Astrocyte of the spinal cord (primary cell): ENCODE results near the gene GPRC5D.
A peak's percentile ranks its signal among the peaks of the same experiment; 100 is the strongest.

ENCODE experiments used
- DNase-seq: peaks from one replicate; pipeline ENCODE4 v3.0.0; 2011; ENCODE audit warnings: low read depth, low spot score
- H3K4me3 ChIP-seq: 2 replicates; pipeline ENCODE4 v1.5.1; 2011; ENCODE audit warnings: low read depth, mild to moderate bottlenecking, low read length, moderate library complexity
- in situ Hi-C: cut with HindIII; loops from 2 replicates; pipeline ENCODE4 v1.10.0; 2017; ENCODE audit warnings: low sequenced_read_pairs
- TF ChIP-seq, protein P1 (sequence below): IDR thresholded peaks from 2 replicates; pipeline ENCODE4 v1.5.1; 2012; ENCODE audit warnings: low read depth, mild to moderate bottlenecking, low read length, inconsistent platforms

The GPRC5D gene

DNA sequence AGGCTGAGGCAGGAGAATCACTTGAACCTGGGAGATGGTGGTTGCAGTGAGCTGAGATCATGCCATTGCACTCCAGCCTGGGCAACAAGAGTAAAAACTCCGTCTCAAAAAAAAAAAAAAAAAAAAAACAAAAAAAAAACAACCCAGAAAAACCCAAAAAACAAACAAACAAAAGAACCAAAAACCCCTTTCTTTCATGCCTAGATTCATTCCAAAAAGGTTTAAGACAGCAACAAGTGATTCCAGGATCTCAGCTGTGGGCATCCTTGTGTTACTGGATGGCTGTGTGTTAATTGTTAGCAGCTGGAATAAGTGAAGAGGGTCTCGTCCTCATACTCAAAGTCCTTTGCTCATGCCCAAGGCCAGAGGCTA, 51.2 kb downstream of the GPRC5D start:
- in situ Hi-C loops = no loop called here
- no peak for DNase-seq
- no peak overlapping the region for H3K4me3 ChIP-seq
- TF ChIP-seq, protein P1, sequence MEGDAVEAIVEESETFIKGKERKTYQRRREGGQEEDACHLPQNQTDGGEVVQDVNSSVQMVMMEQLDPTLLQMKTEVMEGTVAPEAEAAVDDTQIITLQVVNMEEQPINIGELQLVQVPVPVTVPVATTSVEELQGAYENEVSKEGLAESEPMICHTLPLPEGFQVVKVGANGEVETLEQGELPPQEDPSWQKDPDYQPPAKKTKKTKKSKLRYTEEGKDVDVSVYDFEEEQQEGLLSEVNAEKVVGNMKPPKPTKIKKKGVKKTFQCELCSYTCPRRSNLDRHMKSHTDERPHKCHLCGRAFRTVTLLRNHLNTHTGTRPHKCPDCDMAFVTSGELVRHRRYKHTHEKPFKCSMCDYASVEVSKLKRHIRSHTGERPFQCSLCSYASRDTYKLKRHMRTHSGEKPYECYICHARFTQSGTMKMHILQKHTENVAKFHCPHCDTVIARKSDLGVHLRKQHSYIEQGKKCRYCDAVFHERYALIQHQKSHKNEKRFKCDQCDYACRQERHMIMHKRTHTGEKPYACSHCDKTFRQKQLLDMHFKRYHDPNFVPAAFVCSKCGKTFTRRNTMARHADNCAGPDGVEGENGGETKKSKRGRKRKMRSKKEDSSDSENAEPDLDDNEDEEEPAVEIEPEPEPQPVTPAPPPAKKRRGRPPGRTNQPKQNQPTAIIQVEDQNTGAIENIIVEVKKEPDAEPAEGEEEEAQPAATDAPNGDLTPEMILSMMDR = no peak

DNA sequence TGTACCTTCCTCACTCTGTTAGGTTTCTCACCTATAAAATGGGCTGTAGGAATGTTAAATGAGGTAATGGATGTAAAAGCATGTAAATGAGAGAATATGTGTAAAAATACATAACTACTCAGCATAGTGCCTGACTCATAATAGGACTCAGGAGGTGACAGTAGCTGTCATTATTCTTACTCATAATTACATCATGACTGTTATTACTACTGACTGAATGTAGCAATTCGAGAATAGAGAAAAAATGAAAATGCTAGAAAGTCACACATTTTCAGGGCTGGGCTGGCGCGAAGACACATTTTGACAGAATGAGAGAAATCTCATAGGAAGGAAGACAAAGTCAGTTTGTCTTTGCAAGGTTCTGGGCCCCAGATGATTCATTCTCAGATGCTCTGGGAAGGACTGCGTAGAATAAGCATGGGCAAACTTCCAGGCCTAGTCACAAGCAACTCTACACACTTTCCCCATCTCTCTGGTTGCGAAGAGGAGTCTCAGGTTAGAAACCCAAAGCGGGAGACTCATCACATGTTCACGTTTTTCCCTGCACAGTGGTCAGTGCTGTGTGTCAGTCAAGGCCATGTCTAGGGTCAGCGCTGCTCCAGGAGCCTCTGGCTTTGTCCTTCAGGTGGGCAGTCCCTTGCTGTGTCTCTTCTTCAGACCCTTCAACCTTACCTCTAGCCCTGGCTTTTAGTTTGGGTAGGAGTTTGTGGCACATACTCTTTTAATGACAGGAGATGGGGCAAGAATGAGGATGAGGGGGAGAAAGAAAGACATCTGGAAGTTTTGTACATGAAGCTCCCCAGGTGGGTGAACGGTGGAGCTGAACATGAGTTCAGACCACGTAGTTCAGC, 52.2 kb downstream of the GPRC5D start:
- no peak overlapping the region for H3K4me3 ChIP-seq
- peak; percentile 94 for DNase-seq
- in situ Hi-C loops = no loop called here
- TF ChIP-seq, protein P1 = no peak

DNA sequence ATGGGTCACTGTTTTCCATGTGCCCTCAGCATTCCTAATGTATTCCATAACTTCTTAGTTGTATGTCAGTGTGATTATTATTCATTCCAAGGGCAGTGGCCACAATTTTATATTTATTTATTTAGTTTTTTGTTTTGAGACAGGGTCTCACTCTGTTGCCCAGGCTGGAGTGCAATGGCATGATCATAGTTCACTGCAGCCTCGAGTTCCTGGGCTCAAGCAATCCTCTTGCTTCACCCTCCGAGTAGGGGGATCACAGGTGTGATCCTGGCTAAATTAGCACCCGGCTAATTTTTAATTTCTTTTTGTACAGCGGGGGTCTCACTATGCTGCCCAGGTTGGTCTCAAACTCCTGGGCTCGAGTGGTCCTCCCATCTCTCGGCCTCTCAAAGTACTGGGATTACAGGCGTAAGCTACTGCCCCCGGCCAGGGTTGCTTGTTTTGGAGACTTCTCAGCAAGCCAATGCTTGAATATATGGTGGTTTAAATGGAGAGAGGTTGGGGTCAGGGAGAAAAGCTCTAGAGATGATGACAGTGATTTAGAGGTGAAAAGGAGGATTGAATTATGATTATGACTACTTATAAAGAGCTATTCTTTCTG, 53.0 kb downstream of the GPRC5D start:
- DNase-seq = no peak
- TF ChIP-seq, protein P1 = no peak
- no peak overlapping the region for H3K4me3 ChIP-seq
- in situ Hi-C loops = no loop called here

DNA sequence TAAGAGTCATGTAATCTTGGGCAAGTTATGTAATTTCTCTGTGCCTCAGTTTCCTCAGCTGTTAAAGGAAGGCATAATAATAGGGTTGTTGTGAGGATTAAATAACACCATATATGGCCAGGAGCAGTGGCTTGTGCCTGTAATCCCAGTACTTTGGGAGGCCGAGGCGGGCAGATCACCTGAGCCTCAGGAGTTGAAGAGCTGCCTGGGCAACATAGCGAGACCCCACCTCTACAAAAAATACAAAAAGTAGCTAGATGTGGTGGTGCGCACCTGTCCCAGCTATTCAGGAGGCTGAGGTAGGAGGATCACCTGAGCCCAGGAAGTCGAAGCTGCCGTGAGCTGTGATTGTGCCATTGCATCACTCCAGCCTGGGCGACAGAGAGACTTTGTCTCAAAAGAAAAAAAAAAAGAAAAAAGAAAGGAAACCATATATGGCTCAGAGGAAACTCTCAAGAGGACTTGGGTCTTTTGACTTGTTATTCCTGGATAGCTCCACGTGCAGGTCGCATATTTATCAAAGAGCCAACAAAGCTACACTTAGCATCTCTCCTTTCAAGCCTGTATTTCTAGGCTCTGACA, 53.7 kb downstream of the GPRC5D start:
- in situ Hi-C loops = no loop called here
- TF ChIP-seq, protein P1 = no peak
- DNase-seq = no peak
- H3K4me3 ChIP-seq = no peak overlapping the region

DNA sequence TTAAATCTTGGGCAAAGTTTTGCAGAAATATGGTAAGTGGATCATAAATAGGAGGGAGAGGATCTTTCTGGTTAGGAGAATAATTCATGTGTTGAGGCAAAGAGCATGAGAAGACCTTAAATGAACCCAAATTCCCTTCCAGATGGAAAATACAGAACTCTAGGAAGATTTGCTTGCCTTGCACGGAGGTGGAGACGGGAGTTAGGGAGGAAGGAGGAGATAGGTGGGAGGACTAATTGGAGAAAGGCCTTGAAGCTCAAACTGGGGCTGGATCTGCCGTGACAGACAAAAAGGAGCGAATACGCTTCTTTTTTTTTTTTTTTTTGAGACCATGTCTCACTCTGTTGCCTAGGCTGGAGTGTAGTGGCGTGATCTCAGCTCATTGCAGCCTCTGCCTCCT, 54.7 kb downstream of the GPRC5D start:
- TF ChIP-seq, protein P1 = no peak
- in situ Hi-C loops = no loop called here
- no peak for DNase-seq
- no peak overlapping the region for H3K4me3 ChIP-seq

DNA sequence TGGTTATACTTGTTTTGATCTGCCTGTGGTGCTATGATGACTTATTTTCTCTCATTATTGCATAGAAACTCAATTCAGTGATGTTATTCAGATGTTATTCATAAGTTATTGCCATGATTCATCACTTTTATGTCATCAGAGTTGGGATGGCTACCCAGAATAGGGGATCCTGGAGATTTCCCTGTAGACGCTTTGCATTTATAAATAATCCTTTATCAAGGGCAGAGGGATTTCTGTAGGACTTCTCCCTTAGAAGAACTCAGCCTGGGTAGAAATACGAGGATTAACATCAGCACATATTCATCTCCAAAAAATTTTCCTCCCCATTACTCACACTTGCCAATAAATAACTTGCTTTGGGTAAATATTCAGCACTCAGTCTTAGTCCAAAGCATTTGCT, 55.7 kb downstream of the GPRC5D start:
- TF ChIP-seq, protein P1 = no peak
- in situ Hi-C loops = no loop called here
- peak; percentile 61 for DNase-seq
- no peak overlapping the region for H3K4me3 ChIP-seq
